ENCODE measurements around the gene TMEM125. TPM values are rescaled to one million over a fixed set of nuclear protein-coding genes. Genes with fewer than 3 reads are reported as not detected.

TMEM125 gene
- 0.25 TPM for polyA plus RNA-seq (2013, experiment 1 of 2)
- polyA plus RNA-seq (2013, experiment 2 of 2): 0.21 TPM

DNA sequence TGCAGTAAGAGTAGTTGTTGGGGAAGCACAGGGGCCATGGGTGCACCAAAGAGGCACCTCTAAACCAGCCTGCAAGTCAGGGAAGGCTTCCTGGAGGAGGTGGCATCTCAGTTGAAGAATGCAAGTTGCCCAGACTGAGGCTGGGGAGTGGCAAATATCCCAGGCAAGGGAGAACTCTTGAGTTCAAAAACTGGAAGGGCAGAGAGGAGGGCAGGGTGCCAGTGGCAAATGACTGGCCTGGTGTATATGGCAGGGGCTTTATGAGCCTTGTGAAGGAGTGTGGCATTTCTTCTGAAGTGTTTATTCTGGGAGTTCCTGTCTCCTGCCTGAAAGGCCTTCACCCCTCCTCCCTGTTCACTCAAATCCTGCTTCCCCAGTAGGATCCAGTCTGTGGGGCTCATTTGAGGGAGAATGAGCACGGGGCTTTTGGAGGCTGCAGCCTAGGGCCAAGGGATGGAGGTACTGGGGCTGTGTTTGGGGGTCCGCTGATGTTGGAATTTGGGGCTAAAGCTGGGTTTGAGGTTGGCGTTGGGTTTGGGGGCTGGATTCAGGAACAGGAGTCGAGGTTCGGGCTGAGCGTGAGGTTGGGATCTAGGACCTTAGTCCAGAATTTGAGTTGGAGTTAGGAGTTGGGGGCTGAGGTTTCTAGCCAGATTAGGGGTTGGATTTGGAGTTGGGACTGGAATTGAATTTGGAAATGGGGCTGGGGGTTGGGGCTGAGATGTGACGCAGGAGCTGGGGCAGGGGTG is at the start of gene TMEM125:
TSS of gene TMEM125 (plus strand) at position 357 of the 749 bp plus-strand sequence. CDS start 2,740 bp downstream, outside the sequence.
- H3K18ac ChIP-seq (ENCODE audit: low read length): peak within 1 kb of the TSS; percentile 29
- no peak within 1 kb of the TSS for H3K14ac ChIP-seq (ENCODE audit: low read length)
- H3K79me1 ChIP-seq (ENCODE audit: low read depth, low read length): no peaks in the 10 kb centered on the region
- H2BK15ac ChIP-seq (ENCODE audit: low read length): no peak within 1 kb of the TSS
- H4K8ac ChIP-seq (ENCODE audit: low read depth, low read length): no peak within 1 kb of the TSS
- no peaks in the 10 kb centered on the region for H3K9me3 ChIP-seq (replicated peaks in 1 of 2; ENCODE audit: control insufficient read depth in 2 of 2, insufficient read depth in 1 of 2, low read depth in 1 of 2, low read length in 2 of 2)
- no peaks in the 10 kb centered on the region for H3K36me3 ChIP-seq (replicated peaks in 1 of 2; ENCODE audit: control insufficient read depth in 2 of 2, insufficient read depth in 2 of 2, low read length in 2 of 2)
- peak within 1 kb of the TSS; percentile 20 for H2AK5ac ChIP-seq (ENCODE audit: low read depth, low read length)
- H2BK12ac ChIP-seq (ENCODE audit: low read length): no peak within 1 kb of the TSS
- H3K4ac ChIP-seq (ENCODE audit: low read length): no peak within 1 kb of the TSS
- peaks cover 0 to 33% (median 0%) of the 10 kb centered on the region in 3 experiments for H3K27me3 ChIP-seq (ENCODE audit: control insufficient read depth in 3 of 3, insufficient read depth in 3 of 3, low read depth in 1 of 3, low read length in 3 of 3)
- peaks cover 0 to 8% of the 10 kb centered on the region in 2 donors for H3K4me1 ChIP-seq (ENCODE audit: control insufficient read depth in 2 of 2, insufficient read depth in 1 of 2, low read depth in 1 of 2, low read length in 2 of 2)
- H2AFZ ChIP-seq (ENCODE audit: low read length): peak within 1 kb of the TSS; percentile 63
- no peak within 1 kb of the TSS for H2BK120ac ChIP-seq (ENCODE audit: low read depth, low read length)
- H2BK5ac ChIP-seq (ENCODE audit: low read length): no peak within 1 kb of the TSS
- peak within 1 kb of the TSS; percentile 21 to 78 for H3K4me3 ChIP-seq (ENCODE audit: low read length in 2 of 2)
- no CpG with 5 or more reads among the region's 7 CpGs for WGBS, 2 donors (ENCODE audit: extremely low coverage in 2 of 2, insufficient read length in 2 of 2, insufficient replicate concordance in 1 of 2)
- H3K4me2 ChIP-seq (ENCODE audit: insufficient read depth, low read length, poor library complexity, severe bottlenecking): peak within 1 kb of the TSS; percentile 70
- H3K9ac ChIP-seq (ENCODE audit: low read depth, low read length, poor library complexity): no peak within 1 kb of the TSS
- no peak for DNase-seq (ENCODE audit: low spot score)
- no peak within 1 kb of the TSS for H4K91ac ChIP-seq (ENCODE audit: low read depth, low read length, poor library complexity)
- H3K23ac ChIP-seq (ENCODE audit: low read depth, low read length, poor library complexity): no peak within 1 kb of the TSS
- no peak within 1 kb of the TSS for H3K27ac ChIP-seq (replicated peaks; ENCODE audit: low read length)

DNA sequence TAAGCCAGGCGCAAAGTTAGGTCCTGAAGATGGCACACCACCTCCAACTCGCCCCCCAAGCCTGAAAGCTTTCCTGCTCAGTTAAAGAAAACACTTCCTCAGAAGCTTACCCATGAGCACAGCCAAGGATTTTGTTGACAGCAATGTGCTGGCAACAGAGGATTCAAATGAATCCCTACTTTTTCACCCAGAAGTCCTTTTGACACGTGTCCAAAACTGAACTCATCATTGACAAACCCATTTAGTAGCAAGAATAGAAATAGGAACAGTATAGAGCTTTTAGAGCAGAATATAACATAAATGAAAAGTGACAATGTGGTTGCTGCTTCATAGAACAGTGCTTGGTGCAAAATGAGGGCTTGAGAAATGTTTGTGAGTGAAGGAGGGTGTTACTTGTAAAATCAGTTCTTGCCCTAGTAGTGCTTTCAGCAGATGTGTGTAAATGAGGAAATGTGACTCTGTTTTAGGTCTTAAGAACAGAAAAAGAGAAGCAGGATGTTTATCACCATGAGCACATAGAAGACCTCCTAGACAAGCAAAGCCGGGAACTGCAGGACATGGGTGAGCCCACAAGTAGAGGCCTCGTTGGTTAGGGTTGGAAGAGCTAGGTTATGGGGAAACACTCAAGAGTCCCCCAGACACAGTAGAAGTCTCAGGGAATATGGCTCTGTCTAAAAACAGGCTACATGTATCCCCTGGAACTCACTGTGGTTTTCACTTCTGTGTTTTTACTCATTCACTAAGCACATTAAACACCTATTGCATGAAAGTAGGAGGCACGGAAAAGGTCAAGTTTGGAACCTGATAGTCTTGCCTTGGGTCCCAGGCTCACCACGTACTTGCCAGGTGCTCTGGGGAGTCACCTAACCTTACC is 48.6 kb upstream of the TMEM125 start:
- Histone ChIP-seq H2BK120ac (ENCODE audit: low read depth, low read length) (no peak overlapping the region), H3K18ac (ENCODE audit: low read length) (no peak overlapping the region), H3K4me2 (ENCODE audit: insufficient read depth, low read length, poor library complexity, severe bottlenecking) (no peak overlapping the region), H3K23ac (ENCODE audit: low read depth, low read length, poor library complexity) (no peak overlapping the region), H2BK5ac (ENCODE audit: low read length) (no peak overlapping the region), H3K79me1 (ENCODE audit: low read depth, low read length) (no peaks in the 10 kb centered on the region), H3K4me3 (ENCODE audit: low read length in 2 of 2) (no peak overlapping the region), H2AK5ac (ENCODE audit: low read depth, low read length) (no peak overlapping the region), H3K27ac (replicated peaks; ENCODE audit: low read length) (no peak overlapping the region), H4K8ac (ENCODE audit: low read depth, low read length) (no peak overlapping the region), H3K9ac (ENCODE audit: low read depth, low read length, poor library complexity) (no peak overlapping the region), H3K4ac (ENCODE audit: low read length) (no peak overlapping the region), H2BK12ac (ENCODE audit: low read length) (no peak overlapping the region), H2BK15ac (ENCODE audit: low read length) (no peak overlapping the region), H3K27me3 (ENCODE audit: control insufficient read depth in 3 of 3, insufficient read depth in 3 of 3, low read depth in 1 of 3, low read length in 3 of 3) (peaks cover 0 to 59% (median 0%) of the 10 kb centered on the region in 3 experiments), H3K9me3 (replicated peaks in 1 of 2; ENCODE audit: control insufficient read depth in 2 of 2, insufficient read depth in 1 of 2, low read depth in 1 of 2, low read length in 2 of 2) (no peaks in the 10 kb centered on the region), H3K36me3 (replicated peaks in 1 of 2; ENCODE audit: control insufficient read depth in 2 of 2, insufficient read depth in 2 of 2, low read length in 2 of 2) (no peaks in the 10 kb centered on the region), H3K14ac (ENCODE audit: low read length) (no peak overlapping the region), H2AFZ (ENCODE audit: low read length) (no peak overlapping the region), H3K4me1 (ENCODE audit: control insufficient read depth in 2 of 2, insufficient read depth in 1 of 2, low read depth in 1 of 2, low read length in 2 of 2) (no peaks in the 10 kb centered on the region), H4K91ac (ENCODE audit: low read depth, low read length, poor library complexity) (no peak overlapping the region)
- DNase-seq (ENCODE audit: low spot score): no peak
- no CpG with 5 or more reads among the region's 7 CpGs for WGBS, 2 donors (ENCODE audit: extremely low coverage in 2 of 2, insufficient read length in 2 of 2, insufficient replicate concordance in 1 of 2)

DNA sequence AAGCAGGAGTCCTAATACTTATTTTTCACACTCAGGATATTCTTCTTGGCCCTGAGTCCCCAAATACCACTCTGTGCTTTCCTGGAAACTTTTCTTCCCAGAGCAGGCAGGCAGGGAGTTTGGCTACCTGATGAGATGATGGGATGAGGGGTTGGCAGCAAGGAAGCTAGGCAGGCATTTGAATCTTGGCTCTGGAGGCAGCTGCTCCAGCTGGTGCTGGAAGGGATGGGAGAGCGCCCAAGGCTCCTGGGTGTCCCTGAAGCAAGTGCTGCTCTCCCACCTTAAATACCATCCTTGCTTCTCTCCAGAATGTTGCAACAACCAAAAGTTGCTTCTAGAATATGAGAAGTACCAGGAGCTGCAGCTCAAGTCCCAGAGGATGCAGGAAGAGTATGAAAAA is 48.0 kb upstream of the TMEM125 start:
- Histone ChIP-seq H4K91ac (ENCODE audit: low read depth, low read length, poor library complexity) (no peak overlapping the region), H2BK5ac (ENCODE audit: low read length) (no peak overlapping the region), H3K14ac (ENCODE audit: low read length) (no peak overlapping the region), H2AFZ (ENCODE audit: low read length) (no peak overlapping the region), H3K27ac (replicated peaks; ENCODE audit: low read length) (no peak overlapping the region), H2BK15ac (ENCODE audit: low read length) (no peak overlapping the region), H3K18ac (ENCODE audit: low read length) (no peak overlapping the region), H2AK5ac (ENCODE audit: low read depth, low read length) (no peak overlapping the region), H2BK120ac (ENCODE audit: low read depth, low read length) (no peak overlapping the region), H3K79me1 (ENCODE audit: low read depth, low read length) (no peaks in the 10 kb centered on the region), H4K8ac (ENCODE audit: low read depth, low read length) (no peak overlapping the region), H3K4me3 (ENCODE audit: low read length in 2 of 2) (no peak overlapping the region), H3K36me3 (replicated peaks in 1 of 2; ENCODE audit: control insufficient read depth in 2 of 2, insufficient read depth in 2 of 2, low read length in 2 of 2) (no peaks in the 10 kb centered on the region), H3K27me3 (ENCODE audit: control insufficient read depth in 3 of 3, insufficient read depth in 3 of 3, low read depth in 1 of 3, low read length in 3 of 3) (peaks cover 0 to 53% (median 0%) of the 10 kb centered on the region in 3 experiments), H3K4me1 (ENCODE audit: control insufficient read depth in 2 of 2, insufficient read depth in 1 of 2, low read depth in 1 of 2, low read length in 2 of 2) (no peaks in the 10 kb centered on the region), H3K4me2 (ENCODE audit: insufficient read depth, low read length, poor library complexity, severe bottlenecking) (no peak overlapping the region), H3K9me3 (replicated peaks in 1 of 2; ENCODE audit: control insufficient read depth in 2 of 2, insufficient read depth in 1 of 2, low read depth in 1 of 2, low read length in 2 of 2) (no peaks in the 10 kb centered on the region), H3K4ac (ENCODE audit: low read length) (no peak overlapping the region), H3K23ac (ENCODE audit: low read depth, low read length, poor library complexity) (no peak overlapping the region), H2BK12ac (ENCODE audit: low read length) (no peak overlapping the region), H3K9ac (ENCODE audit: low read depth, low read length, poor library complexity) (no peak overlapping the region)
- DNase-seq (ENCODE audit: low spot score): no peak
- no CpG with 5 or more reads among the region's 1 CpG for WGBS, 2 donors (ENCODE audit: extremely low coverage in 2 of 2, insufficient read length in 2 of 2, insufficient replicate concordance in 1 of 2)

DNA sequence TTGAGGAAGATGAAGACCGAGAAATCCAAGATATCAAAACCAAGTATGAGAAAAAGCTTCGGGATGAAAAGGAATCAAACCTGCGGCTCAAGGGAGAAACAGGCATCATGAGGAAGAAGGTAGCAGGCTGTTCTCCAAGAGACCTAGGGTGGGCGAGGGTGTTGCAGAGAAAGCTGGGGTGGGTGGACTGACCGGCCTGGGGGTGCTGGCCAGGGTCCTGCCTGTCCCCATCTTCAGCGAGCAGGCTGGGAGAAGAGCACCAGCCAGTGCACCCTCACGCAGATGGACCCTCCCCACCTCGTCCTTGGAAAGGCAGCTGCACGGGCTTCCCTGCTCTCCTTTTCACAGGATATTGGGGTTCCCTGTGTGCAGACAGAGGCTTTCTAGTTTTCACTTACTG is 46.9 kb upstream of the TMEM125 start:
- H3K4me2 ChIP-seq (ENCODE audit: insufficient read depth, low read length, poor library complexity, severe bottlenecking): no peak overlapping the region
- H3K9me3 ChIP-seq (replicated peaks in 1 of 2; ENCODE audit: control insufficient read depth in 2 of 2, insufficient read depth in 1 of 2, low read depth in 1 of 2, low read length in 2 of 2): no peaks in the 10 kb centered on the region
- H3K18ac ChIP-seq (ENCODE audit: low read length): no peak overlapping the region
- H4K91ac ChIP-seq (ENCODE audit: low read depth, low read length, poor library complexity): no peak overlapping the region
- H3K36me3 ChIP-seq (replicated peaks in 1 of 2; ENCODE audit: control insufficient read depth in 2 of 2, insufficient read depth in 2 of 2, low read length in 2 of 2): no peaks in the 10 kb centered on the region
- no peak overlapping the region for H3K4me3 ChIP-seq (ENCODE audit: low read length in 2 of 2)
- no peaks in the 10 kb centered on the region for H3K79me1 ChIP-seq (ENCODE audit: low read depth, low read length)
- no peak overlapping the region for H2BK12ac ChIP-seq (ENCODE audit: low read length)
- H2AFZ ChIP-seq (ENCODE audit: low read length): no peak overlapping the region
- H2BK5ac ChIP-seq (ENCODE audit: low read length): no peak overlapping the region
- no peak overlapping the region for H3K27ac ChIP-seq (replicated peaks; ENCODE audit: low read length)
- no peak overlapping the region for H3K23ac ChIP-seq (ENCODE audit: low read depth, low read length, poor library complexity)
- WGBS, 2 donors (ENCODE audit: extremely low coverage in 2 of 2, insufficient read length in 2 of 2, insufficient replicate concordance in 1 of 2): no CpG with 5 or more reads among the region's 9 CpGs
- no peak overlapping the region for H2BK15ac ChIP-seq (ENCODE audit: low read length)
- H3K4me1 ChIP-seq (ENCODE audit: control insufficient read depth in 2 of 2, insufficient read depth in 1 of 2, low read depth in 1 of 2, low read length in 2 of 2): no peaks in the 10 kb centered on the region
- no peak overlapping the region for H3K4ac ChIP-seq (ENCODE audit: low read length)
- H3K14ac ChIP-seq (ENCODE audit: low read length): no peak overlapping the region
- no peak overlapping the region for H3K9ac ChIP-seq (ENCODE audit: low read depth, low read length, poor library complexity)
- H2AK5ac ChIP-seq (ENCODE audit: low read depth, low read length): no peak overlapping the region
- H3K27me3 ChIP-seq (ENCODE audit: control insufficient read depth in 3 of 3, insufficient read depth in 3 of 3, low read depth in 1 of 3, low read length in 3 of 3): peaks cover 0 to 49% (median 0%) of the 10 kb centered on the region in 3 experiments
- DNase-seq (ENCODE audit: low spot score): no peak
- no peak overlapping the region for H4K8ac ChIP-seq (ENCODE audit: low read depth, low read length)
- H2BK120ac ChIP-seq (ENCODE audit: low read depth, low read length): no peak overlapping the region

Data from neuronal stem cell (in vitro differentiated cells).